Activated CD8-positive, alpha-beta memory T cell treated with anti-CD3 and anti-CD28 coated beads for 36 hours (primary cell): ENCODE measurements around the gene LGALS12. TPM values are rescaled to one million over a fixed set of nuclear protein-coding genes. Genes with fewer than 3 reads are reported as not detected.

Source experiments
- total RNA-seq, 2 experiments: library from RNA; stranded (reverse); gene quantifications; one replicate each; pipeline ENCODE4 v1.2.3, GENCODE V29; 2021

The LGALS12 gene
- total RNA-seq, 2 experiments from 2014 or later = not detected

Other genes with a start within 250 kb of the LGALS12 start
- not detected for gene SLC22A9, start 136.3 kb upstream of the LGALS12 start, total RNA-seq
- under 1 TPM; 0.25 to 0.40 TPM for gene PLAAT5, start 14.9 kb upstream of the LGALS12 start, total RNA-seq
- 1 to 10 TPM; 7.4 to 9.9 TPM for gene PLAAT4, start 30.7 kb downstream of the LGALS12 start, total RNA-seq
- under 1 TPM in 1 of 2 experiments, not detected in 1; 0.30 TPM for gene PLAAT2, start 57.3 kb downstream of the LGALS12 start, total RNA-seq
- 10 to 100 TPM; 13.8 to 14.7 TPM for gene PLAAT3, start 108.3 kb downstream of the LGALS12 start, total RNA-seq
- gene ATL3, start 165.3 kb downstream of the LGALS12 start, total RNA-seq = 10 to 100 TPM; 34.9 TPM
- gene RTN3, start 175.4 kb downstream of the LGALS12 start, total RNA-seq = 10 to 100 TPM; 44.7 to 46.2 TPM